GM21367 (cell line): ENCODE data around the gene RNF10.
"Not testable (repeated sequence)": the region's sequence is repeated elsewhere in the genome, so short reads cannot be mapped to it uniquely, and the experiment has no call there.

ENCODE experiments used
- ATAC-seq: cut with Tn5 transposase; IDR thresholded peaks from one replicate; pipeline ENCODE4 v1.9.1; 2021; ENCODE audit not compliant: unreplicated experiment

The RNF10 gene

DNA sequence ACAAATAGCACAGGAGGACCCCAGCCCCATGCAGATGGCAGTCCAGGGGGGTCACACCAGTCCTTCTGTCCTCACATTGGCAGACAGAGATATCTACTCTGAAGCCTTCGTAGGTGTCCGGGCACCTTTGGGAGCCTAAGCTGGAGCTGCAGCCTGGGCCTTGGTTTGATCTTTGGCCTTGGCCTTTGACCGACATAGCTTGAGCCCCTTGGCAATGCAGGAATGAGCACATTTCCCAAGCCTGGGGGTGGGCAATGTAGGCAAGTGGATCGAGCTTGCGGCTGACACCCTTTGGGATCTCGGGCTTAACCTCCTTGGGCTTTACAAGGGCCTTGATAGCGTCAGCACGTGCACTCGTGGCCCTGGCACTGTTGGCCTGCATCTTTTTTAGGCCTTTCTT, 11.6 kb upstream of the RNF10 start:
- no peak for ATAC-seq

- peak; percentile 74 for ATAC-seq
Measured at GRCh38 chr12:120528861-120529525, 5.2 kb upstream of the RNF10 start, which contains the start of gene COQ5. Gene COQ5, minus strand, starts transcription at chr12:120529158. Its CDS starts 17 bp downstream, at chr12:120529141.

DNA sequence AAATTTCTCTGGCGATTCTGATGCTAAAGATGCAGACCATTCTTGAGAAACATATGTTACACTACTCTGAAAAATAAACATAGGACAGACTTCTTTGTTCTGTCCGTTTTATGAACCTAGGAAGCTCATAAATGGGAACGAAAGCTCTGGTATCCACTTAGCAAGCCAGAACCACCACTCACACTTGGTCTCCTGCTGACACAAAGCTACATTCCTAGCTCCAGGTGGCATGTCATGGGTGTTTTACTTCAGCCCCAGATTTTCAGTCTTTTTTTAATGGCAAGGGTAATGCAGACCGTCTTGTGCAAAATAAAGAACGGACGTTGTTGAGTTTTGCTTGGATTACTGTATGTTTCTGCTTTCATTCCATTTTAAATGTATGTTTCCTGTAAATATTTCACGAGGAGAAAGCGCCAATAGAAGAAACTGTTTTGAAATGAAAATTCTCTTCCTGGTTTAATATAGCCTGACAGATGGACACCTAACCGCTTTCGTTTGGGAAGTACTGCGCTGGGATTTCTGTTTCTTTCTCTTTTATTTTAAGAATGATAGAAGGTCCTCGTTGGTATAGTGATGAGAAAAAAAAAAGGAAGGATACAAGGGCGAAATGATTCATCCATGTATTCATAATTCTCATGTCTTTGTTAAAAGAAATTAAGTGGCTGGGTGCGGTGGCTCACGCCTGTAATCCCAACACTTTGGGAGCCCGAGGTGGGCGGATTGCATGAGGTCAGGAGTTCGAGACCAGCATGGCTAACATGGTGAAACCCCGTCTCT, 4.3 kb upstream of the RNF10 start:
- no peak for ATAC-seq

- ATAC-seq = not testable (repeated sequence)
Measured at GRCh38 chr12:120530418-120530761, 3.8 kb upstream of the RNF10 start.

- no peak for ATAC-seq
Measured at GRCh38 chr12:120532701-120533238, 1.4 kb upstream of the RNF10 start.

GRCh38 chr12:120534703-120535655, 823 bp downstream of the RNF10 start:
- peak; percentile 28 for ATAC-seq

DNA sequence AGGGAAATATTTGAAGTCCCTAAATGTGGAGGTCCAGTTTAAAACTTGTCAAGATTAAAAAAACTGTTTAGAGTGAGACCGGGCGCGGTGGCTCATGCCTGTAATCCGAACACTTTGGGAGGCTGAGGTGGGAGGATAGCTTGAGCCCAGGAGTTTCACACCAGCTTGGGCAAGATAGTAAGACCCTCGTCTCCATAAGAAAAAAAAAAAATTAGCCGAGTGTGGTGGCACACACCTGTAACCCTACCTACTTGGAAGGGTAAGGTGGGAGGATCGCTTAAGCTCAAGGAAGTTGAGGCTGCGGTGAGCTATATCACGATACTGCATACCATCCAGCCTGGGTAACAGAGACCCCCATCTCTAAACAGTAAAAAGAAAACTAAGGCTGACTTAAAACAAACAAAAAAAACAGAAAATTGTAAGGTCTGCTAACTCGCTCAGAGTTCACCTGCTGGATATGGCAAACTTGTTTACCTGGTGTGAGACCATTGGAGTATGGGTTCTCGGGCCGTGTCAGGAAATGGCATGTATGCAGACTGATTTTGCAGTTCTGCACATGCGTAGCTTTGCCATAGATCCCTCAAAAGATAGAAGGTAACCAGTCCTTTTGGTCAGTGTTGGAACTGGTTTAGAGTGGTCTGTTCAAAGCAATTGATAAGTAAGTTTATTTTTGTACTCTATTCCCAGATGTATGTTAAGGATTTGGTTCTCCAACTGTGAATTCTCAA, 2.1 kb downstream of the RNF10 start:
- no peak for ATAC-seq

DNA sequence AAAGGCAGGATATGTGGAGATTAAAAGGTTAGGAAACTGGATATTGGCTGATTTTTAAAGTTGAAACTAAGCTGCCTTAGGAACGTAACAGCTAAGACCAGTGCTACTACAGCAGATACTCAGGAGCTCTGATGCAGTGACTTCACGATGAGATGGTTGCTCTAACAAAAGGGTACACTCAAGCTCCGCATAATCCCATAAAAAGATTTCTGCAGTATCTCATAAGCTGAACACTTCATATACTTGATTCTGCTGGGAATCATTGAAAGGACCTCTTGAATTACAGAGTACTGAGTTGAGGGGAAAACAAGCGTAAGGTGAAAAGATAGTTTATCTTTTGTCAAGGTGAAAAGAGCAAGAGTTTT, 3.7 kb downstream of the RNF10 start:
- no peak for ATAC-seq

GRCh38 chr12:120538281-120539156, 4.4 kb downstream of the RNF10 start:
- no peak for ATAC-seq

GRCh38 chr12:120539303-120539702, 5.1 kb downstream of the RNF10 start:
- ATAC-seq = no peak

- no peak for ATAC-seq
Measured at GRCh38 chr12:120540445-120540844, 6.3 kb downstream of the RNF10 start.

DNA sequence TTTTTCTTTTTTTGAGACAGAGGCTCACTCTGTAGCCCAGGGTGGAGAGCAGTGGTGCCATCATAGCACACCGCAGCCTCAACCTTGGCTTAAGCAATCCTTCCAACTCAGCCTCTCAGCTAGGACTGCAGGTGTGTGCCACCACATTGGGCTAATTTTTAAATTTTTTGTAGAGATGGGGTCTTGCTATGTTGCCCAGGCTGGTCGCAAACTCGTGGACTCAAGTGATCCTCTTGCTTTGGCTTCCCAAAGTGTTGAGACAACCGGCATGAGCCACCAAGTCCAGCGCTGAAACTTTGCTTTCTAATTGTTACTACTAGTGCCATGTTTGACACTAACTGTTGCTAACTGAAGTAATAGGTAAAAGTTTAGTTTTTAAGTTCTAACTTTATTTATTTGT, 8.0 kb downstream of the RNF10 start:
- no peak for ATAC-seq

- ATAC-seq = no peak
Measured at GRCh38 chr12:120544691-120545090, 10.5 kb downstream of the RNF10 start.

GRCh38 chr12:120546050-120546386, 11.9 kb downstream of the RNF10 start:
- no peak for ATAC-seq

- no peak for ATAC-seq
Measured at GRCh38 chr12:120554678-120555077, 20.5 kb downstream of the RNF10 start.

DNA sequence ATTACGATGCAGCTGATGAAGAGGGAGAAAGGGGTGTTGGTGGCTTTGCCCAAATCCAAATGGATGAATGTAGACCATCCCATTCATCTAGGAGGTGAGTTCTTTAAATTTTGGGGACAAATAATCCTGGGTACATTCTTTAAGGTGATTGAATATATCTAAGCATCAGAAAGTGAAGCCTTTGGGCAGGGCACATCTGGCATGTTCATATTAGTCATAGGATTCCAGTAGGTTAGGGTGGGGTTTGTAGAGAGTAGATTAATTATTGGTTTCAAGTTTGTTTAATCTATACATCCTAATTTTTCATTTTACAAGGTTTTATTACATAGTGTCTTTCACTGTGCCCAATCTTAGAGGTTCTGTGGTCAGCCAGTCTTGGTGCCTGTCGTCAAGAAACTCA, 23.4 kb downstream of the RNF10 start:
- no peak for ATAC-seq

- ATAC-seq = no peak
Measured at GRCh38 chr12:120562906-120563305, 28.8 kb downstream of the RNF10 start.

GRCh38 chr12:120563495-120563894, 29.3 kb downstream of the RNF10 start:
- no peak for ATAC-seq

DNA sequence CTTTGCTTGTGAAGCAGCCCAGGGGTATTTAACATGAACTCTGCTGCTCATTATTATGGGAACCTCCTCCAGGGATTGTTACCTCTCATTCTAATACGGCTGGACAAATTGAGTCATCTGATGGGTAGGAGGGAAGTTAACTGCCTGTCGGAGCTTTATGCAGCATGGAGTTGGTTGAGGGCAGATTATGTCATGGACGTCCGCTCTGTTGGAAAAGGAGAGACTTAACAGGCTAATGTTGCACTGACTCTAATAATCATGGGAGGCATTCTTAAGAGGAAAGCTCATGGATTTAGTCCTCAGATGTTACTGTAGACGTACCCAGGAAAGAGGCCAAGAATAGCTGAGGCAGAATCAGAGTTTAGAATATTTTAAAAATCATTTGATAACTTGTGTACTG, 37.1 kb downstream of the RNF10 start:
- ATAC-seq = no peak

DNA sequence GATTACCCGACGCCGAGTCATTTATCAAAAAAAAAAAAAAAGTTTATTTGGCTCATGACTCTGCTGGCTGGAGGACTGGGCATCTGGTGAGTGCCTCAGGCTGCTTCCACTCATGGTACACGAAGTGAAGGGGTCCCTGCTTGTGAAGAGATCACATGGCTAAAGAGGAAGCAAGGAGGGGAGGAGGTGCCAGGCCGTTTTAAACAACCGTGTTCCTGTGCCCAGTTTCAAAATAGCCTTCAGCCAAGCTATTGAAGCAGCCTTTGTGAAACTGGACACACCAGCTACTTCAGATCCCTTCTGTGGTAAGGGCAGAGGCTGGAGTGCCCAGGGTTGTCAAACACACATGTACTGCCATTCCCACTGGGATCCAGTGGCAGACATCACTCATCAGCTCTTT, 39.4 kb downstream of the RNF10 start:
- no peak for ATAC-seq
